ENCODE data around the gene ZSWIM7.

- TF ChIP-seq CTCF (IDR thresholded peaks at IDR 0.05) (no peak), ELF4 (CRISPR knock-in tag; IDR thresholded peaks at IDR 0.05; ENCODE audit: low read depth) (no peak), CREM (CRISPR knock-in tag; IDR thresholded peaks at IDR 0.05) (no peak), CDX4 (CRISPR knock-in tag; IDR thresholded peaks at IDR 0.05; ENCODE audit: borderline replicate concordance) (no peak), TEAD4 (CRISPR knock-in tag; IDR thresholded peaks at IDR 0.05) (no peak), RELA (CRISPR knock-in tag; IDR thresholded peaks at IDR 0.05; ENCODE audit: borderline replicate concordance) (no peak), ZNF219 (CRISPR knock-in tag; IDR thresholded peaks at IDR 0.05; ENCODE audit: borderline replicate concordance) (no peak), HMGXB4 (CRISPR knock-in tag; IDR thresholded peaks at IDR 0.05) (no peak), ZNF317 (CRISPR knock-in tag; IDR thresholded peaks at IDR 0.05; ENCODE audit: borderline replicate concordance, low read depth) (no peak)
- TF ChIP-seq, protein P1, sequence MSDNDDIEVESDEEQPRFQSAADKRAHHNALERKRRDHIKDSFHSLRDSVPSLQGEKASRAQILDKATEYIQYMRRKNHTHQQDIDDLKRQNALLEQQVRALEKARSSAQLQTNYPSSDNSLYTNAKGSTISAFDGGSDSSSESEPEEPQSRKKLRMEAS (CRISPR knock-in tag; IDR thresholded peaks at IDR 0.05) = no peak
- TF ChIP-seq, protein P2, sequence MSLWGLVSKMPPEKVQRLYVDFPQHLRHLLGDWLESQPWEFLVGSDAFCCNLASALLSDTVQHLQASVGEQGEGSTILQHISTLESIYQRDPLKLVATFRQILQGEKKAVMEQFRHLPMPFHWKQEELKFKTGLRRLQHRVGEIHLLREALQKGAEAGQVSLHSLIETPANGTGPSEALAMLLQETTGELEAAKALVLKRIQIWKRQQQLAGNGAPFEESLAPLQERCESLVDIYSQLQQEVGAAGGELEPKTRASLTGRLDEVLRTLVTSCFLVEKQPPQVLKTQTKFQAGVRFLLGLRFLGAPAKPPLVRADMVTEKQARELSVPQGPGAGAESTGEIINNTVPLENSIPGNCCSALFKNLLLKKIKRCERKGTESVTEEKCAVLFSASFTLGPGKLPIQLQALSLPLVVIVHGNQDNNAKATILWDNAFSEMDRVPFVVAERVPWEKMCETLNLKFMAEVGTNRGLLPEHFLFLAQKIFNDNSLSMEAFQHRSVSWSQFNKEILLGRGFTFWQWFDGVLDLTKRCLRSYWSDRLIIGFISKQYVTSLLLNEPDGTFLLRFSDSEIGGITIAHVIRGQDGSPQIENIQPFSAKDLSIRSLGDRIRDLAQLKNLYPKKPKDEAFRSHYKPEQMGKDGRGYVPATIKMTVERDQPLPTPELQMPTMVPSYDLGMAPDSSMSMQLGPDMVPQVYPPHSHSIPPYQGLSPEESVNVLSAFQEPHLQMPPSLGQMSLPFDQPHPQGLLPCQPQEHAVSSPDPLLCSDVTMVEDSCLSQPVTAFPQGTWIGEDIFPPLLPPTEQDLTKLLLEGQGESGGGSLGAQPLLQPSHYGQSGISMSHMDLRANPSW (CRISPR knock-in tag; conservative IDR thresholded peaks at IDR 0.05; ENCODE audit: low read depth) = no peak
Observed at GRCh38 chr17:16048811-16049449, 49.4 kb upstream of the ZSWIM7 start.

Data from WTC11 (cell line).